Measurements from ENCODE around the gene LRRC43.
A peak's percentile ranks its signal among the peaks of the same experiment; 100 is the strongest.
"Not testable (repeated sequence)": the region's sequence is repeated elsewhere in the genome, so short reads cannot be mapped to it uniquely, and the experiment has no call there.

Gene LRRC43

DNA sequence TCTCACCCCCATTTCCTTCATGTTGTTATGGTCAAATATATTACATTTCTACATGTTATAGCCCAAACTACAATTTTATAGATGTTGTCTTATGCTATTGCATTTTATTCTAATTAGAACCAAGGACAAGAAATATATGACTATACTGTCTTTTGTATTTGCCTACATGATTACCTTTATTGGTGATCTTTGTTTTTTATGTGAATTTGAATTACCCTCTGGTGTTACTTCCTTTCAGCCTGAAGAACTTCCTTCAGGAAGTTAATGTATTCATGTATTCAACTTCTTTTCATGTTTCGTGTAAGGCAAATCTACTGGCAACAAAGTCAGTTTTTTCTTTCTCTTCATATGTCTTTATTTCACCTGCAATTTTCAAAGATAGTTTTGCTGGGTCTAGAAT lies 11.9 kb downstream of the LRRC43 start:
- DNase-seq = no peak

DNA sequence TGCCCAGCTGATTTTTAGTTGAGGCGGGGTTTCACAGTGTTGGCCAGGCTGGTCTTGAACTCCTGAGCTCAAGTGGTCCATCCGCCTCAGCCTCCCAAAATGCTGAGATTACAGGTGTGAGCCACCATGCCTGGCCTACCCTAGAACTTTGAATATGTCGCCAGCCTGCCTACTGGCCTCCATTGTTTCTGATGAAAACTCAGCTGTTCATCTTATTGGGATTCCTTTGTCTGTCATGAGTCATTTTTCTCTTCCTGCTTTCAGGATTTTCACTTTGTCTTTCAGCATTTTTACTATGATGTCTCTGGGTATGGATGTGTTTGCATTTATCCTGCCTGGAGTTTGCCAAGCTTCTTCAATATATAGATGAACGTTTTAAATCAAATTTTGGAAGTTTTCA lies 12.5 kb downstream of the LRRC43 start:
- DNase-seq = no peak

DNA sequence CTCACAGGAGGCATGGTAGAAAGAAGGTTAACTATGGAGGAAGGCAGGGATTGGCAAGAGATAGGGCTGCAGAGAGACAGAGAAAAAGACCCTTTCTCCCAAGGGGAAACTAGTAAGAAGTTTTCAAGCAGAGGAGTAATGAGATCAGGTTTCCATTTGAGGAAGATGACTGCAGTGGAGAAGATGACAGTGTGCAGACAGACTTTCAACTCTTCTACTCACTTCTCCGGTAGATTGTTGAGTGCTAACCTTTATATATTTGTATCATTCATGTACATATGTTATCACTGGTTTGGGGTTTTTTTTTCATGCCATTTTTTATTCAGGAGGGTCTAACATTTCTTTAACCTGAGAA lies 14.7 kb downstream of the LRRC43 start:
- no peak for DNase-seq

DNA sequence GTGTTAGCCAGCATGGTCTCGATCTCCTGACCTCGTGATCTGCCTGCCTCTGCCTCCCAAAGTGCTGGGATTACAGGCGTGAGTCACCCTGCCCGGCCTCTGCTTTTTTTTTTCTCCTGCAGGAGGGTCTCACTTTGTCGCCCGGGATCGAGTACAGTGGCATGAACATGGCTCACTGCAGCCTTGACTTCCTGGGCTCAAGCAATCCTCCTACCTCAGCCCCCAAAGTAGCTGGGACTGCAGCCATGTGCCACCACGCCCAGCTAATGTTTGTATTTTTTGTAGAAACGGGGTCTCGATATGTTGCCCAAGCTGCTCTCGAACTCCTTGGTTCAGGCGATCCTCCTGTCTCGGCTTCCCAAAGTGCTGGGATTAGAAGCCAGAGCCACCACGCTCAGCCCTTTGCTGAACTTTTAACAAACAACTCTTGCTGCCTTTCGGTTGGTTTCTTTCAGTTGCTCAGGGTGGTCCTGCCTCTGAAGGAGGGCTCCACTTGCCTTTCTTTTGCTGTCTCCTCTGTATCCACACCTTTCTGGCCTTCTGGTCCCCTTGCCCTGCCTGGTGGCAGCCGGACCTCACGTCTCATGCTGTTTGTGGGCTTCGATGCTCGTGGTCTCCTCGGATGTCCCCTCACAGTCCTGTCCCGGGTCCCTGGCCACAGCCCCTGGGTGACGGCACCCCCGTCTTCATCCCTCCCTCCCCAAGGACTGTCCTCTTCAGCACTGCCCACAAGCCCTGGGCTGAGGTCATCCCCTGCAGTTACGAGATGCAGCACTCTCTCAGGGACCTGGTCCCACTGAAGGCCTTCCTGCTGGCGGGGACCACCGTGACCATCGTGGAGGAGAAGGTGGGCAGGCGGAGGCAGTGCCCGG lies 16.8 kb downstream of the LRRC43 start:
- no peak for DNase-seq

DNA sequence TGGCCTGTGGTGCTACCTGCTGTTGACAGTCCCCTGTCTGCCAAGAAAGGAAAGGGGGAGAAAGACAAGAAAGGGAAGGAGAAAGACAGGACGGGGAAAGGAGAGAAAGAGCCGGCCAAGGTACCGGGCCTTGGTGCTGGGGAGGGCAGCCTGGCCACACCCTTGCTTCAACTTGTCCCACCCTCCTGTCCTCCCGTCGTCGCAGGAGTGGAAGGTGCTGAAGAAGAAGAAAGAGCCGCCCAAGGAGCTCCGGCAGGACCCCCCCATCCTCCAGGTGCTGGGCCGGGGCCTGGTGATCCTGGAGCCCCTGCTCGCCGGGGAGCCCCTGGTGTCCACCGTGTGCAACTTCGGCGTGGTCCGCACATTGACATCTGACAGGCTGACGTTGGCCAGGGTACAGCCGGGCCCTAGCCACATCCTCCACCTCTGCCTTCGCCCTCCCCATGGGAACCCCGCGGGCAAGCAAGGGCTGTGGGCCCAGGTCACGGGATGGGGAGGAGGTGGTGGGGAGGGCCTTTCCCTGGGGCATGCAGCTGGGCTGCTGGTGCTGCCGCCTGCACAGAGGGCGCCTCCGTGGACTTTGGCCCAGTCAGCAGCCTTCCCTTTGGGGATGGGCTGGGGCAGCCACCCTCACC lies 17.7 kb downstream of the LRRC43 start:
- DNase-seq = no peak

DNA sequence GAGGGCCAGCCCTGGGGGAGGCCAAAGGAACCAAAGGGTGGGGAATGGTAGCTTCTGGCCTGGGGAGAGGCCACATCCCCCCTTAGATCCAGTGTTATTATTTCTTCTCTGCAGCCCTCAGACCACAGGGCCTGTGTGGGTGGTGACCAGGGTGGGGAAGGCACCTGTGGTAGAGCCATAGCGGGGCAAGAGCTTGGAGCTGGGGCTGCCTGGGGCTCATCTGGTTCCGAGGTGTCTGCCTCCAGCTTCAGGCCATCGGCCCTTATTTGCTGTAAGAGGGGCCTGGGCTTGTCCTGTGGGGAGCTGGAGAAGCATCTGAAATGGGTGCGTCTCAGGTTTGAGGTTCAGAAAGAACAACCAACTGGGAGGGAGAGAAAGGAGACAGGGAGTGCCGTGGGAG lies 18.5 kb downstream of the LRRC43 start:
- DNase-seq = no peak

DNA sequence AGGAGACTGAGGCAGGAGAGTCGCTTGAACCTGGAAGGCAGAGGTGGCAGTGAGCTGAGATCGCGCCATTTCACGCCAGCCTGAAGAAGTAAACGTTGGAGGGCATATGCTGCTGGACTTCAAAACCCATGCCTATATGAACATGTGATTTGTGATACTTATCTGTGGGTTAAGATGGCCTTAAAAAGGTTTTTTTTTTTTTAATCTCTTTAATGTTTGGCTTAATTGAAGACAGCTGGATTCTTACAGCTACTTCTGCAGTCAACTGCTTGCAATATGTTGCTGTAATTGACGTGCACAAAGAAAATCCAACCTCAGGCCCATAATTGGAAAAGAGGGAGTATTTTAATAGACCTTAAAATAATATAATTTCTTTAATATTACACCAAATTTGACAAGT lies 19.1 kb downstream of the LRRC43 start:
- DNase-seq = no peak

DNA sequence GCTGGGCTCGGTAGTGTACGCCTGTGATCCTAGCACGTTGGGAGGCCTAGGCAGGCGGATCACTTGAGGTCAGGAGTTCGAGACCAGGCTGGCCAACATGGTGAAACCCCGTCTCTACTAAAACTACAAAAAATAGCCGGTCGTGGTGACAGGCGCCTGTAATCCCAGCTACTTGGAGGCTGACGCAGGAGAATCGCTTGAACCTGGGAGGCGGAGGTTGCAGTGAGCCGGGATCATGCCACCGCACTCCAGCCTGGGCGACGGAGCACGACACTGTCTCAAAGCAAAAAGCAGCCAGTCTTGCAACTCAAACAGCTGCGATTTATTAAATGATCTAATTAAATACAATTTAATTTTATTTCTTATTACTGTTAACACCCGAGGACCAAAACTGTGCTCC lies 19.9 kb downstream of the LRRC43 start:
- not testable (repeated sequence) for DNase-seq

DNA sequence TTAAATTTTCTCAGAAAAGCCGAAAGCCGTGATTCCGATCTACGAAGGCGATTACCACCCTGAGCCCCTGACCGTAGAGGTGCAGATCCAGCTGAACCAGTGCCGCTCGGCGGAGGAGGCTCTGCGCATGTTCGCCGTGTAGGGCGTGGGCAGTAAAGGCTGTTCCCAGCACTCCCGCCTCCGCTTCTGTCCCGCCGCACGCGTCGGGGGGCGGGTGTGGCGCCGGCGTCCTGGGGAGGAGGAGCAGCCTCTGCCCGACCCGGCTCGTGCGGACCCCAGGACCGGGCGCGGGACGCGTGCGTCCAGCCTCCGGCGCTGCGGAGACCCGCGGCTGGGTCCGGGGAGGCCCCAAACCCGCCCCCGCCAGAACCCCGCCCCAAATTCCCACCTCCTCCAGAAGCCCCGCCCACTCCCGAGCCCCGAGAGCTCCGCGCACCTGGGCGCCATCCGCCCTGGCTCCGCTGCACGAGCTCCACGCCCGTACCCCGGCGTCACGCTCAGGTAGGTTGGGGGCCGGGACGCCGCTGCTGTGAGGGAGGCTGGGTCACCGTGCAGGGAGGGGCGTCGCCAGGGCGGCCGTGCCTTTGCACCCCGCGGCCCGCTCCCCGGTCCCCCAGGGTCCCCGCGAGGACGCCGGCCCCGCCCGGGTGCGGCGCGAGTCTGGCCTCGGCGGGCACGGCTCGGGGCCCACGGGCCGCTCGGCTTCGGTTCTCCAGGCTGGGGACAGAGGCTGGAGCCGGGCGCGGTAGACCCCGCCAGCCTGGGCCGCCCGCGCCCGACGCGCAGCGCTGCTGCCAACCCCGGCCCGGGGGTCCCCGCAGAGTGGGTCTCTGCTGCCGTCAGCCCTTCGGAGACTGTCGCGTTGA lies 20.6 kb downstream of the LRRC43 start, which contains the start of gene B3GNT4:
TSS of gene B3GNT4 (plus strand) at position 409 of the 866 bp plus-strand sequence. CDS start 910 bp downstream, outside the sequence.
- DNase-seq = peak; percentile 62

DNA sequence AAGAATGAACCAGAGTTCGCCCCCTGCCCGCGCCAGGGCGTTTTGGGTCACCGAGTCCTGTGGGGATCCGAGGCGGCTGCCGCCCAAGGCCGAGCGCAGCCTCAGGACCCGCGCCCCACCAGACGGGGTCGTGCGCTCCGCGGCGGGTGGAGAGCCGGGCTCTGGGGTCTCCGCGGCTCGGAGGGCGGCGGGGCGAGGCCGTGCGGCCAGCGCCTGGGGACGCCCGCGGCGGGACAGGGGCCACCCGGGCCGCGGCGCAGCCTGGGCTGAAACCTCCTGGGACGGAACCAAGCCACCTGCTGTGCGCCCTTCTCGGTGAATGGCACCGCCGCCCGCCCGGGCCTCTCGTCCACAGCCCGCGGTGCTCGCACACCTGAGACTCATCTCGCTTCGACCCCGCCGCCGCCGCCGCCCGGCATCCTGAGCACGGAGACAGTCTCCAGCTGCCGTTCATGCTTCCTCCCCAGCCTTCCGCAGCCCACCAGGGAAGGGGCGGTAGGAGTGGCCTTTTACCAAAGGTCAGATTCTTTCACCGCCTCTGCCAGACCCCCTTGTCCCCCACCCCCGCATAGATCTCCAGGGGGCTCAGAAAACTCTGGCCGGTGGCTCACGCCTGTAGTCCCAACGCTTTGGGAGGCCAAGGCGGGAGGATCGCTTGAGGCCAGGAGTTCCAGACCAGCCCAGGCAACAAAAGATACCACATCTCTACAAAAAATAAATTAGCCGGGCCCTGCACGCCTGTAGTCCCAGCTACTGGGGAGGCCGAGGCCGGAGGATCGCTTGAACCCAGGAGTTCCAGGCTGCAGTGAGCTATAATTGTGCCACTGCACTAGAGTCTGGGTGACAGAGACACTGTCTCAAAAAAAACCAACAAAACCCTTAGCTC lies 21.5 kb downstream of the LRRC43 start:
- DNase-seq = no peak

DNA sequence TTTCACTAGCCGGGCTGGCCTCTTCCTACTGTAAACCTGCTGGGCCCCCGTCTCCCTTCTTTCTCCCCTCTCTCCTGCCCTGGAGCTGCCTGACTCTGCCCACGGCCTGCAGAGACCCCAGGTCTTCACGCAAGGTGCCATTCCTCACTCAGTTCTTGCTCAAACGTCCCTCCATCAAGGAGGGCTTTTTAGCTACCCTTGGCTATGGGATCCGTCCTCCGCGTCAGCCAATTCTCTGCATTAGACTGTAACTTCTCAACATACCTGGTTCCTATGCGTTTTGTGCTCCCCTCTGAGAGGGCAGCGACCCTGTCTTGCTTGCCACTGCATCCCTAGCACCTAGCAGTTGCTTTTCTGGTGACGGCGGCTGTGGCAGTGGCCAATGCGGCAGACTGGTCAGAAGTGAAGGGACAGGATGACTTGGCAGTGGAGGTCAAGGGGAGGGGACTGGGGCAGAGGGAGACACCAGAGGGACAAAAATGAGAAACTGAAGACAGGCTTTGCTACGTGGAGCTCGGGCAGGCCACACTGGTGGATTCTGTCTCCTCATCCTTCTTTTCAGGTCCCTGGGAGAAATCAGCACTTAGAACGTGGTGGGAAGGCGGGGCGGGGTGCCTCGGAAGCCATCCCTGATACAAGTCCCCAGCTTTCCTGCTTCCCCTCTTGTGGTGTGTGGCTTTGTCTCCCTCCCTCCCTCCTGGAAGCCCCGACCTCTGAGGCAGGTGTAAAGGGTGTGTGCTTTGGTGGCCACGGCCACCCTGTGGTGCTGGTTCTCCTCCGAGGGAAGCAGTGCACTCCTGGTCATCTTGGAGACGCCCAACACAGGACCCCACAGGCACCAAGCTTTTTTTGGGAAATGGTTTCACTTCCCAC lies 22.4 kb downstream of the LRRC43 start:
- DNase-seq = no peak

DNA sequence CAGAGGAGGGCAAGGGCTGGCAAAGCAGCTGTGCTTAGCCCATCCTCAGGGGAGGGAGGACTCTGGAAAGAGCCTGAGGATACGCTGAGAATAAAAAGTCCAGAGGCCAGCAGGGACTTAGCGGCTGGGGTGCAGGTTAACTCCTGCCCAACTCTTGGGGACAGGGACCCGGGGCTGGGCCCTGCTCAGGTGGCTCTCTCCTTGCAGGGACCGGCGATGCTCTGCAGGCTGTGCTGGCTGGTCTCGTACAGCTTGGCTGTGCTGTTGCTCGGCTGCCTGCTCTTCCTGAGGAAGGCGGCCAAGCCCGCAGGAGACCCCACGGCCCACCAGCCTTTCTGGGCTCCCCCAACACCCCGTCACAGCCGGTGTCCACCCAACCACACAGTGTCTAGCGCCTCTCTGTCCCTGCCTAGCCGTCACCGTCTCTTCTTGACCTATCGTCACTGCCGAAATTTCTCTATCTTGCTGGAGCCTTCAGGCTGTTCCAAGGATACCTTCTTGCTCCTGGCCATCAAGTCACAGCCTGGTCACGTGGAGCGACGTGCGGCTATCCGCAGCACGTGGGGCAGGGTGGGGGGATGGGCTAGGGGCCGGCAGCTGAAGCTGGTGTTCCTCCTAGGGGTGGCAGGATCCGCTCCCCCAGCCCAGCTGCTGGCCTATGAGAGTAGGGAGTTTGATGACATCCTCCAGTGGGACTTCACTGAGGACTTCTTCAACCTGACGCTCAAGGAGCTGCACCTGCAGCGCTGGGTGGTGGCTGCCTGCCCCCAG lies 23.4 kb downstream of the LRRC43 start:
- DNase-seq = no peak

DNA sequence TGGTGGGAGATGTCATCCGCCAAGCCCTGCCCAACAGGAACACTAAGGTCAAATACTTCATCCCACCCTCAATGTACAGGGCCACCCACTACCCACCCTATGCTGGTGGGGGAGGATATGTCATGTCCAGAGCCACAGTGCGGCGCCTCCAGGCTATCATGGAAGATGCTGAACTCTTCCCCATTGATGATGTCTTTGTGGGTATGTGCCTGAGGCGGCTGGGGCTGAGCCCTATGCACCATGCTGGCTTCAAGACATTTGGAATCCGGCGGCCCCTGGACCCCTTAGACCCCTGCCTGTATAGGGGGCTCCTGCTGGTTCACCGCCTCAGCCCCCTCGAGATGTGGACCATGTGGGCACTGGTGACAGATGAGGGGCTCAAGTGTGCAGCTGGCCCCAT lies 24.1 kb downstream of the LRRC43 start:
- no peak for DNase-seq

DNA sequence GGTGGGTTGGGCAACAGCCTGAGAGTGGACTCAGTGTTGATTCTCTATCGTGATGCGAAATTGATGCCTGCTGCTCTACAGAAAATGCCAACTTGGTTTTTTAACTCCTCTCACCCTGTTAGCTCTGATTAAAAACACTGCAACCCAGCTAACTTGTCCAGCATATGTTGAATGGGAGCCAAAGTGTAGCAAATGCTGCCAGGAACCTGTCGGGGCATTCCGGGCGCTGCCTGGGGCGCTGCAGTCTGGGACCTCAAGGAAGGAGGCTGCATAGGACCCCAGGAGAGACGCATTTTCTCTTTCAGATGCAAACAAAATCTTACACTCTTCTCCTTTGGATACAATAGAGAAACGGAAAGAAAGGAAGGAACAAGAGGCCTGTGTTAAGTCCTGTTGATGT lies 24.5 kb downstream of the LRRC43 start:
- no peak for DNase-seq

DNA sequence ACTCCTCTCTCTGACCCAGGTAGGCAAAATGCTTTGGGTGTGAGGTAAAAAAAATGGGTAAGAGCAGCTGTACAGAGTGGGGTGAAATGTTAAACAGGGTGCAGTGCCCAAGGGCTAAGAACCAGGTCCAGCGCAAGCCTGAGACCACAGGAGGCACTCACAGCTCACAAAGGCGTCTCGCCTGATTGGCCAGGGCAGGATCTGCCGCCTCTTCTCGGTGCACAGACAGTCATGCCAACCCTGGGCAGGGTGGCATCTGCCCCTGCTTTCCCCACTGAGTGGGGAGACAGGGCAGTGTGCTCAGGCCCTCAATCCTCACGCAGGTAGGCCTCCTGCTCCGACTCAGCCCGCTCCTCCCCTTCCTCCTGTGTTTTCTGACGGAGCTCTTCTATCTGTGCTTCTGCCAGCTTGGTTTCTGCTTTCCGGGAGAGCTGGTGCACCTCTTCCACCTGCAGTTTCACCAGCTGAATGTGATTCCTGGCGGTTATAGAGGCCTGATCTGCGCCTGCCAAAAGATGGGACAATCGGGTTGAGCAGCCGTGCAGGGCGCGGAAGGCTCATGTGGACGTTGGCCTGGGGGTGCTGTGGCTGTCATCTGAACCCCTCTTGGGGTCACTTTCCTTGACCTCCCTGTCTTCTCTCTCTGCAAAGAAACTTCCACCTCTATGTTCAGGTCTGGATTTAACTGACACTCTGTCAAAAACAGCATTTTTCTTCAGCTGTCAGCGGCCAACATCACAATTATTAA lies 25.3 kb downstream of the LRRC43 start:
- no peak for DNase-seq

DNA sequence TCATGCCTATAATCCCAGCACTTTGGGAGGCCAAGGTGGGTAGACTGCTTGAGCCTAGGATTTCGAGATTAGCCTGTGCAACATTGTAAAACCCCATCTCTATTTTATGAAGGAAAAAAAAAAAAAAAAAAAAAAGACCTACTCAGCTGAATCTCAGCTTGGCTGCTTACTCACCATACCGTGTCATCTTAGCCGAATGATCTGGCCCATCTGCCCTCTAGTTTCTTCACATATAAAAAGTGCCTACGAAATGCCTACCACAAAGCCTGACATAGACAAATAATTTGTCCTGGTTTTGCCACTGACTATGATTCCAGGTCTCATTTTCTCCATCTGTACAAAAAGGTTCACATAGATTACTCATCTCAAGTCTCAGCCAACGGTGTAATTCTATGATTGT lies 32.8 kb downstream of the LRRC43 start:
- DNase-seq = no peak

DNA sequence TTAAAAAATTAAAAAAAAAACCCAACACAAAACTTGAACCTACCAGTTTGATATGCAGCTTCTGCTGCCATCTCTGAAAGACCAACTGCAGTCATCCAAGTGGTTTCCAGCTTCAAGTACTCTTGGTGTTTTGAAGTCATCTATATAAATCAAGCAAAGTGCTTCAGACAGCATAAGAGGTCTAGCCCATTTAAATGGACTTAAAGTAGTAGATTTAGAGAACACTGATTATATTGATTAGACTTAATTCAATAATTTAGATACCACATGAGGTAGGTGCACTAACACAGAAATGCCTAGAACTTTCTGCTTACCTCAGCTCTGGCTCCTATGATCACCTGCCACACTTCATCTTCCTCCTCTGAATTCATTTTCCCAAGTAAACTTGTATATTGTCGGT lies 33.5 kb downstream of the LRRC43 start:
- no peak for DNase-seq

DNA sequence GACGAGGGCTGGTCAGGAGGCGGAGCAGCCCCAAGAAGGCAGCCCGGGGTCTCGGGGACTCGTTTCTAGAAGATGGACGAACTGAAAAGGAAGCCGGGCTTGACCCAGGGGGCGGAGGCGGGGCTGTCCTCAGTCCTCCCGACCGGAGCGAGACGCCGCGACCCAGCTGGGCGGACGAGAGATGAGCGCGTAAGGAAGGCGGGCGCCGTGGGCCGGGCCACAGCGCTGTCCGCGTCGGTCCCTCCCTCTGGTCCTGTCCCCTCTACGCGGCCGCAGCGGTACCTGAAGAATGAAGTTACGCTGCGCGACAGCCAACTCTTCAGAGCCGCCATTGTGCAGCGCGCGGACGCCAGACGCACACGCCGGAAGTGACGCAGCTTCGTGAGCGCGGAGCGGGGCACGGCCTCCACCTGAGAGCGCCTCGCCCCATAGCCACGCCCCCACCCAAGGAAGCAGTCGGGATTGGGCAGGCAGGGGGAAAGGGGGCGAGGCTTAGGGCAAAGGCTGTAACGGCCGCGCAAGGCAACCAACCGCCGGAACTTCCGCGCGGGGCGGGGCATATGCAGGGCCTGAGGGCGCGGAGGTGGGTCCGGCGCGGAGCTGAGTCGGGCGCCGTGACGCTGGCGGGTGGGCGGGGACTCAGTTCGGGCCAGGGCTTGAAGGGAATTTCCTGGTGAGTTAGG lies 42.9 kb downstream of the LRRC43 start, which contains the start of gene DIABLO:
TSS of gene DIABLO (minus strand) at position 370 of the 683 bp plus-strand sequence. CDS start at position 332, 38 bp downstream.
- DNase-seq = peak; percentile 99

Measured in NCI-H2227 treated with DMSO at 0.1 percent for 48 hours (cell line).